Colonic mucosa (tissue), 4 donors: ENCODE results near the gene OBP2B. TPM values are rescaled to one million over a fixed set of nuclear protein-coding genes. Genes with fewer than 3 reads are reported as not detected.
"Not testable (repeated sequence)": the region's sequence is repeated elsewhere in the genome, so short reads cannot be mapped to it uniquely, and the experiment has no call there.

ENCODE experiments used
- DNase-seq: peaks from one replicate; pipeline ENCODE4 v3.0.0-alpha.2; 2020
- H3K27ac ChIP-seq: fragments of 200-600 bp; one replicate; pipeline ENCODE4 v1.8.0; 2021
- H3K27me3 ChIP-seq: fragments of 200-600 bp; one replicate; pipeline ENCODE4 v1.8.0; 2021
- H3K36me3 ChIP-seq: fragments of 200-600 bp; one replicate; pipeline ENCODE4 v1.8.0; 2021
- H3K4me1 ChIP-seq: fragments of 200-600 bp; one replicate; pipeline ENCODE4 v1.8.0; 2021; ENCODE audit warnings: mild to moderate bottlenecking
- H3K4me3 ChIP-seq: fragments of 200-600 bp; one replicate; pipeline ENCODE4 v1.8.0; 2021
- H3K9ac ChIP-seq, 2 donors: one replicate each; pipeline ENCODE4 v1.7.0; 2013; ENCODE audit warnings: control low read depth in 2 of 2, low read depth in 2 of 2, low read length in 2 of 2
- H3K9me3 ChIP-seq: fragments of 200-600 bp; one replicate; pipeline ENCODE4 v1.8.0; 2021
- intact Hi-C: fragments of 100-400 bp; cut with DNase I; formaldehyde crosslinking; loops from one replicate; pipeline ENCODE4 v1.14.1; 2022
- total RNA-seq, 2 donors: library from RNA; stranded (reverse); fragmentation: NEBNext Ultra II Directional in 1 of 2; extraction: Animal tissue kit (Norgen Biotek cat#: 25700) in 1 of 2; gene quantifications; one replicate each; pipeline ENCODE4 v1.2.1, GENCODE V29; 2021
- TF ChIP-seq, protein P1 (sequence below): fragments of 200-600 bp; IDR thresholded peaks from one replicate; pipeline ENCODE4 v1.8.0; 2022; ENCODE audit warnings: antibody characterized with exemption, mild to moderate bottlenecking
- donor health status: healthy.
- donor health status: DM: no; HTN: no; CAD: no.
- donor health status: DM: no; HTN: no; CAD: no.

OBP2B gene
- total RNA-seq, 2 donors from 2014 or later: not detected

DNA sequence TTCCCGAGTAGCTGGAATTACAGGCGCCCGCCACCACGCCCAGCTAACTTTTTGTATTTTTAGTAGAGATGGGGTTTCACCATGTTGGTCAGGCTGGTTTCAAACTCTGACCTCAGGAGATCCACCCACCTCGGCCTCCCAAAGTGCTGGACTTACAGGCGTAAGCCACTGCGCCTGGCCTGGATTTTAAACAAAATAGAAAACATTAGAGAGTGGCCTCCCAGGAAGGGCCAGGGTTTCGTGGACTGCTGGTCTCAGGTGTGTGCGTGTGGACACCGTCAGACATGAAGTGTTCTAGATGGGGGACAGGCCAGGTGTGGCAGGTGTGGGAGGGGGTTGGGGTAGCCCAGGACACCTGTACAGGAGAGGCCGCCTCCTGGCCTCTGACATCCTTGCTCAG, 38.3 kb downstream of the OBP2B start:
- Histone ChIP-seq H3K9ac (no peak overlapping the region), H3K4me1 (no peaks in the 10 kb centered on the region), H3K36me3 (no peaks in the 10 kb centered on the region), H3K27me3 (no peaks in the 10 kb centered on the region), H3K4me3 (no peak overlapping the region), H3K27ac (no peak overlapping the region), H3K9me3 (no peaks in the 10 kb centered on the region)
- TF ChIP-seq, protein P1, sequence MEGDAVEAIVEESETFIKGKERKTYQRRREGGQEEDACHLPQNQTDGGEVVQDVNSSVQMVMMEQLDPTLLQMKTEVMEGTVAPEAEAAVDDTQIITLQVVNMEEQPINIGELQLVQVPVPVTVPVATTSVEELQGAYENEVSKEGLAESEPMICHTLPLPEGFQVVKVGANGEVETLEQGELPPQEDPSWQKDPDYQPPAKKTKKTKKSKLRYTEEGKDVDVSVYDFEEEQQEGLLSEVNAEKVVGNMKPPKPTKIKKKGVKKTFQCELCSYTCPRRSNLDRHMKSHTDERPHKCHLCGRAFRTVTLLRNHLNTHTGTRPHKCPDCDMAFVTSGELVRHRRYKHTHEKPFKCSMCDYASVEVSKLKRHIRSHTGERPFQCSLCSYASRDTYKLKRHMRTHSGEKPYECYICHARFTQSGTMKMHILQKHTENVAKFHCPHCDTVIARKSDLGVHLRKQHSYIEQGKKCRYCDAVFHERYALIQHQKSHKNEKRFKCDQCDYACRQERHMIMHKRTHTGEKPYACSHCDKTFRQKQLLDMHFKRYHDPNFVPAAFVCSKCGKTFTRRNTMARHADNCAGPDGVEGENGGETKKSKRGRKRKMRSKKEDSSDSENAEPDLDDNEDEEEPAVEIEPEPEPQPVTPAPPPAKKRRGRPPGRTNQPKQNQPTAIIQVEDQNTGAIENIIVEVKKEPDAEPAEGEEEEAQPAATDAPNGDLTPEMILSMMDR: no peak
- DNase-seq: no peak
- intact Hi-C loops: no loop called here

DNA sequence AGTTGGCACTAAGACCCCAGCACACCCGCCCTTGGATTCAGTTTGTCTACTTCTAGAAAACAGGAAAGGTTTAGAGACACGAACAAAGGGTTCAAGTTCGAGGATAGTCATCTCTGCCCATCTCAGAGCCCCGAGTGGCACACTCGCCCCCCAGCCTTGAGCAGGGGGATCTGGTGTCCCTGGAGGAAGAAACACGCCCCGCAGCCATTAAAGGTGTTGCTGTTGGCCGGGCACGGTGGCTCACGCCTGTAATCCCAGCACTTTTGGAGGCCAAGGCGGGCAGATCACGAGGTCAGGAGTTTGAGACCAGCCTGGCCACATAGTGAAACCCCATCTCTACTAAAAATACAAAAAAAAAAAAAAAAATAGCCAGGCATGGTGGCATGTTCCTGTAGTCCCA, 39.4 kb downstream of the OBP2B start:
- H3K36me3 ChIP-seq, intact Hi-C loops, H3K27me3 ChIP-seq, H3K9me3 ChIP-seq, H3K9ac ChIP-seq, H3K4me1 ChIP-seq, H3K4me3 ChIP-seq, H3K27ac ChIP-seq, DNase-seq: not testable (repeated sequence)

DNA sequence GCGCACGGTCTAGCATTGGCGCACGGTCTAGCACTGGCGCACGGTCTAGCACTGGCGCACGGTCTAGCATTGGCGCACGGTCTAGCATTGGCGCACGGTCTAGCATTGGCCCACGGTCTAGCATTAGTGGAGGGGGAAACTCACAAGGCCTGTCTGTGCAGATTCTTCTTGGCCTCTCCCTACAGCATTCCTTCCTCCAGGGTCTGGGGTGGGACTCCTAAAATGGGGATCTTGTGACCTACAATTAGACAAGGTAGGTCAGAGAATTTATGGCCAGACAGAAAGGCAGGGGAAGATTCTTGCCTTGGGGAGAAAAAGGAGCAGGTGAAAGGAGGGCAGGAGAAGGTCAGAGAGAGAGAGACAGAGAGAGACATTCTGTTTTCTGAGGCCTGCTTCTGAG, 39.9 kb downstream of the OBP2B start:
- no peak for DNase-seq

DNA sequence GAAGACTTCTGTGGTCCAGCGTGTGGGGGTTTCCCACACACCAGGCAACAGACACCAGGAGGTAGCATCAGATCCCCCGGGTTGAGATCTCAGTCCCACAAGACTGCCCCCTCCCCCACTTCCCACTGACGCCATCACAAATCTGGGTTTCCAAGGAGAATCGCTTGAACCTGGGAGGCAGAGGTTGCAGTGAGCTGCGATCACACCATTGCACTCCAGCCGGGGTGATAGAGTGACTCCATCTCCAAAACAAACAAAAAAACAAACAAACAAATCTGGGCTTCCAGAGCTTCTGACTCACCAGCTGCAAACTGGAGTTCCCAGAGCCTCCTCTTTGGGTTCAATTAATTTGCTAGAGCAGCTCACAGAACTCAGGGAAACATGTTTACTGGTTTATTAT, 40.6 kb downstream of the OBP2B start:
- no peaks in the 10 kb centered on the region for H3K27me3 ChIP-seq
- peak; percentile 12 for DNase-seq
- H3K27ac ChIP-seq: no peak overlapping the region
- no peaks in the 10 kb centered on the region for H3K36me3 ChIP-seq
- peaks cover 1% of the 10 kb centered on the region for H3K4me1 ChIP-seq
- no peaks in the 10 kb centered on the region for H3K9me3 ChIP-seq
- TF ChIP-seq, protein P1: no peak
- intact Hi-C loops: no loop called here
- no peak overlapping the region for H3K9ac ChIP-seq
- H3K4me3 ChIP-seq: no peak overlapping the region

More for the DNA sequence above, 39.9 kb downstream of the OBP2B start:
- TF ChIP-seq, protein P1: no peak
- Histone ChIP-seq H3K27me3 (no peaks in the 10 kb centered on the region), H3K9me3 (no peaks in the 10 kb centered on the region), H3K4me3 (no peak overlapping the region), H3K9ac (no peak overlapping the region), H3K27ac (no peak overlapping the region), H3K4me1 (no peaks in the 10 kb centered on the region), H3K36me3 (no peaks in the 10 kb centered on the region)
- intact Hi-C loops: no loop called here

DNA sequence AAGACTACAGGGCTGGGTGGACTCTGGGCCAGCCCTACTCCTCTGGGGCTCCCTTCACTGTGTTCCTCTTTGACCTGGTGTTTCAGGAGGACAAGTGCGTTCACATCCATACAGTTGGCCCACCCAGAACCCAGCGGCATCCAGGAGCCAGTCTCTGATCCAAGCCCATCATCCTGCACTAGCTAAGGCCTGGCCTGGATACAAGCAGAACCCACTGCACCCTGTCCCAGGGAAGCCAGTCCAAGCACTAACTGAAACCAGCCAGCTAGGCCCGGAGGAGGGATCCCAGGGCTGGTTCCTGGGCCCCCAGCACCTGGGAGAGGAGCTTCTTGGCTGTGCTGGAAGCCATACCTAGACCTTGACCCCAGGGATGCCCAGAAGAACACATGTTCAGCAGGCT, 41.3 kb downstream of the OBP2B start:
- no peaks in the 10 kb centered on the region for H3K27me3 ChIP-seq
- intact Hi-C loops: no loop called here
- H3K4me3 ChIP-seq: no peak overlapping the region
- H3K4me1 ChIP-seq: peaks cover 3% of the 10 kb centered on the region
- H3K27ac ChIP-seq: no peak overlapping the region
- H3K36me3 ChIP-seq: no peaks in the 10 kb centered on the region
- H3K9ac ChIP-seq: no peak overlapping the region
- peak; percentile 14 for DNase-seq
- TF ChIP-seq, protein P1: no peak
- H3K9me3 ChIP-seq: no peaks in the 10 kb centered on the region

DNA sequence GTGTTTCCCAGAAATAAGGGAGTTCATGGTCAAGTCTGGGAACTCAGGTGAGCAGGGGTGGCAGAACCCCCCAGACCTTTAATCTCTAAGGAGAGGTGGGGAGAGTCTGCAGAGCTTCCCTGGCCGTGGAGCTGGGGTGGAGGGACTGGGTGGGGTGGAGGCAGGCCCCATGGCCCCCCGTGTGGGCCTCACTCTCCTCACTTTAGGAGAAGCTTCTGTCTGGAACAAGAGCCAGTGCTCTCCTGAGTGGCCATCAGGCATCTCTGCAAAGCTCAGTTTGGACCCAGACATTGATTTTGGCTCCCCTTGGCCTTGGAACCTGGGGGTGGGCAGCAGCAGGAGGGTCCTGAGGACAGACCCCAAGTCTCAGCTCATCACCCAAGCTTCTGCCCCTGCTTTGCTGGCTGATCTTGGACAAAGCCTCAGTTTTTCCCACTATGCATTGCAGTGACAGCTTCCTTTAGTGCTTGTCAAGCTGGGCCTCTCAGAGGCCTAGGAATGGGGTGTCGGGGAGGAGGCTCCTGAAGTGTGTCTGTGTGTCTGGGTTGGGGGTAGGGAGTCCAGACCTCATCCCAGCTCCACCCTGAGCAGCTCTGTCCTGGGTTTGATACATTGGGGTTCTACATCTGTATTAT, 41.8 kb downstream of the OBP2B start:
- DNase-seq: peak; percentile 7
- intact Hi-C loops: no loop called here
- H3K4me3 ChIP-seq: no peak overlapping the region

More for the DNA sequence above, 41.8 kb downstream of the OBP2B start:
- no peaks in the 10 kb centered on the region for H3K9me3 ChIP-seq
- no peak overlapping the region for H3K27ac ChIP-seq
- no peaks in the 10 kb centered on the region for H3K36me3 ChIP-seq
- no peaks in the 10 kb centered on the region for H3K27me3 ChIP-seq
- H3K4me1 ChIP-seq: peaks cover 3% of the 10 kb centered on the region
- H3K9ac ChIP-seq: no peak overlapping the region
- TF ChIP-seq, protein P1: no peak
